ENCODE measurements around the gene TIMM17B. TPM values are rescaled to one million over a fixed set of nuclear protein-coding genes. Genes with fewer than 3 reads are reported as not detected.

Gene TIMM17B
- total RNA-seq, 1 donor from 2014 or later = 58.2 TPM

- H3K4me2 ChIP-seq (ENCODE audit: low read length) = no peak overlapping the region
- H3K9me3 ChIP-seq (ENCODE audit: insufficient read depth, low read depth, low read length) = no peaks in the 10 kb centered on the region
- Mint-ChIP-seq H3K27ac (ENCODE audit: unreplicated experiment) (no peak overlapping the region), H3K4me3 (ENCODE audit: unreplicated experiment) (peak overlapping the region; percentile 57), H3K9me3 (ENCODE audit: unreplicated experiment) (no peaks in the 10 kb centered on the region), H3K27me3 (ENCODE audit: low read depth, unreplicated experiment) (no peaks in the 10 kb centered on the region), H3K36me3 (ENCODE audit: low read depth, unreplicated experiment) (peaks cover 9% of the 10 kb centered on the region), H3K4me1 (ENCODE audit: low read depth, unreplicated experiment) (peaks cover 5% of the 10 kb centered on the region)
- H3K27me3 ChIP-seq (ENCODE audit: insufficient read depth, low read length) = no peaks in the 10 kb centered on the region
- H3K9ac ChIP-seq (ENCODE audit: low read length) = no peak overlapping the region
- no peak for FAIRE-seq
- H2AFZ ChIP-seq (ENCODE audit: low read depth, low read length) = no peak overlapping the region
- peaks cover 5% of the 10 kb centered on the region for H3K36me3 ChIP-seq (ENCODE audit: insufficient read depth, low read length)
- no peaks in the 10 kb centered on the region for H3K4me1 ChIP-seq (ENCODE audit: insufficient read depth, low read length)
- DNase-seq (ENCODE audit: low read depth) = no peak
- H3K79me2 ChIP-seq (ENCODE audit: insufficient read depth, low read length) = peaks cover 33% of the 10 kb centered on the region
- H3K27ac ChIP-seq (ENCODE audit: low read depth, low read length) = no peak overlapping the region
- no peak for TF ChIP-seq CTCF (IDR thresholded peaks at IDR 0.05; ENCODE audit: insufficient read depth, low read depth, low read length)
- TF ChIP-seq EZH2 (IDR thresholded peaks at IDR 0.05; ENCODE audit: insufficient read depth, low read length) = no peak
- no peak overlapping the region for H3K4me3 ChIP-seq (ENCODE audit: insufficient read depth, low read depth, low read length)
- H4K20me1 ChIP-seq (ENCODE audit: insufficient read depth, low read length) = peaks cover 26% of the 10 kb centered on the region
Observed at GRCh38 chrX:48903290-48903689, 5.7 kb upstream of the TIMM17B start.

GRCh38 chrX:48902776-48903175 lies 5.2 kb upstream of the TIMM17B start:
- H3K4me2 ChIP-seq (ENCODE audit: low read length) = no peak overlapping the region
- no peaks in the 10 kb centered on the region for H3K27me3 ChIP-seq (ENCODE audit: insufficient read depth, low read length)
- H3K36me3 ChIP-seq (ENCODE audit: insufficient read depth, low read length) = peaks cover 5% of the 10 kb centered on the region
- peaks cover 26% of the 10 kb centered on the region for H4K20me1 ChIP-seq (ENCODE audit: insufficient read depth, low read length)
- H3K27ac ChIP-seq (ENCODE audit: low read depth, low read length) = no peak overlapping the region
- TF ChIP-seq CTCF (IDR thresholded peaks at IDR 0.05; ENCODE audit: insufficient read depth, low read depth, low read length) (no peak), EZH2 (IDR thresholded peaks at IDR 0.05; ENCODE audit: insufficient read depth, low read length) (no peak)
- no peaks in the 10 kb centered on the region for H3K9me3 ChIP-seq (ENCODE audit: insufficient read depth, low read depth, low read length)
- H3K4me1 ChIP-seq (ENCODE audit: insufficient read depth, low read length) = no peaks in the 10 kb centered on the region
- DNase-seq (ENCODE audit: low read depth) (no peak), FAIRE-seq (no peak)
- no peak overlapping the region for H3K9ac ChIP-seq (ENCODE audit: low read length)
- peaks cover 5% of the 10 kb centered on the region for H3K4me1 Mint-ChIP-seq (ENCODE audit: low read depth, unreplicated experiment)
- peaks cover 34% of the 10 kb centered on the region for H3K79me2 ChIP-seq (ENCODE audit: insufficient read depth, low read length)
- H3K36me3 Mint-ChIP-seq (ENCODE audit: low read depth, unreplicated experiment) = peaks cover 9% of the 10 kb centered on the region
- no peaks in the 10 kb centered on the region for H3K9me3 Mint-ChIP-seq (ENCODE audit: unreplicated experiment)
- H2AFZ ChIP-seq (ENCODE audit: low read depth, low read length) = no peak overlapping the region
- no peak overlapping the region for H3K4me3 ChIP-seq (ENCODE audit: insufficient read depth, low read depth, low read length)
- no peak overlapping the region for H3K27ac Mint-ChIP-seq (ENCODE audit: unreplicated experiment)
- no peak overlapping the region for H3K4me3 Mint-ChIP-seq (ENCODE audit: unreplicated experiment)
- no peaks in the 10 kb centered on the region for H3K27me3 Mint-ChIP-seq (ENCODE audit: low read depth, unreplicated experiment)

- no peak overlapping the region for H3K27ac ChIP-seq (ENCODE audit: low read depth, low read length)
- Mint-ChIP-seq H3K27ac (ENCODE audit: unreplicated experiment) (peak overlapping the region; percentile 38), H3K36me3 (ENCODE audit: low read depth, unreplicated experiment) (peaks cover 9% of the 10 kb centered on the region), H3K27me3 (ENCODE audit: low read depth, unreplicated experiment) (no peaks in the 10 kb centered on the region), H3K9me3 (ENCODE audit: unreplicated experiment) (no peaks in the 10 kb centered on the region), H3K4me3 (ENCODE audit: unreplicated experiment) (no peak overlapping the region), H3K4me1 (ENCODE audit: low read depth, unreplicated experiment) (peaks cover 5% of the 10 kb centered on the region)
- no peak for TF ChIP-seq EZH2 (IDR thresholded peaks at IDR 0.05; ENCODE audit: insufficient read depth, low read length)
- no peak for TF ChIP-seq CTCF (IDR thresholded peaks at IDR 0.05; ENCODE audit: insufficient read depth, low read depth, low read length)
- no peaks in the 10 kb centered on the region for H3K4me1 ChIP-seq (ENCODE audit: insufficient read depth, low read length)
- no peak overlapping the region for H3K4me3 ChIP-seq (ENCODE audit: insufficient read depth, low read depth, low read length)
- H2AFZ ChIP-seq (ENCODE audit: low read depth, low read length) = no peak overlapping the region
- H3K9me3 ChIP-seq (ENCODE audit: insufficient read depth, low read depth, low read length) = no peaks in the 10 kb centered on the region
- peaks cover 26% of the 10 kb centered on the region for H4K20me1 ChIP-seq (ENCODE audit: insufficient read depth, low read length)
- no peak overlapping the region for H3K9ac ChIP-seq (ENCODE audit: low read length)
- no peak overlapping the region for H3K4me2 ChIP-seq (ENCODE audit: low read length)
- H3K36me3 ChIP-seq (ENCODE audit: insufficient read depth, low read length) = peaks cover 5% of the 10 kb centered on the region
- H3K27me3 ChIP-seq (ENCODE audit: insufficient read depth, low read length) = no peaks in the 10 kb centered on the region
- DNase-seq (ENCODE audit: low read depth) (no peak), FAIRE-seq (no peak)
- H3K79me2 ChIP-seq (ENCODE audit: insufficient read depth, low read length) = peaks cover 34% of the 10 kb centered on the region
Observed at GRCh38 chrX:48902135-48902534, 4.6 kb upstream of the TIMM17B start.
